Stimulated activated CD4-positive, alpha-beta T cell treated with anti-CD3 and anti-CD28 coated beads, Interleukin-15, amount 100 ng/mL, for 24 hours (primary cell): Measurements from ENCODE around the gene GPR150.
"Not testable (repeated sequence)": the region's sequence is repeated elsewhere in the genome, so short reads cannot be mapped to it uniquely, and the experiment has no call there.

ENCODE experiments used
- DNase-seq: peaks from one replicate; pipeline ENCODE4 v3.0.0-alpha.2; 2020

Gene GPR150

DNA sequence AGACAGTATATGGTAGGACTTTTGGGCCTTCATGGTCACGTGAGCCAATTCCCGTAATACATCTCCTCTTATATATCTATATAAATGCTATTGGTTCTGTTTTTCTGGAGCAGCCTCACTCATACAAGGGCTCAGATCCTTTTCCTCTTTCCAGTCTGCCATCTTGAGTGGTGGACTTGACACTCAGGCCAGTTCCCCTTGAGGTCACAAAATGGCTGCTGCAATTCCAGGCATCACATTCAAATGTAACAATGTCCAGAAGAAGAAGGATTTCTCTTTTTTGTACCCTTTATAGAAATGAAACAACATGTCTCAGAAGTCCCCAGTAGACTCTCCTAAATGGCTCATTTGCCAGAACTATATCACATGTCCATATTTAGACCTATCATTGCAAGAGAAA is 4.5 kb downstream of the GPR150 start:
- DNase-seq: no peak

- DNase-seq: no peak
These were observed 6.8 kb downstream of the GPR150 start for GRCh38 chr5:95626701-95627100.

- no peak for DNase-seq
These were observed 8.3 kb downstream of the GPR150 start for GRCh38 chr5:95627971-95628810.

DNA sequence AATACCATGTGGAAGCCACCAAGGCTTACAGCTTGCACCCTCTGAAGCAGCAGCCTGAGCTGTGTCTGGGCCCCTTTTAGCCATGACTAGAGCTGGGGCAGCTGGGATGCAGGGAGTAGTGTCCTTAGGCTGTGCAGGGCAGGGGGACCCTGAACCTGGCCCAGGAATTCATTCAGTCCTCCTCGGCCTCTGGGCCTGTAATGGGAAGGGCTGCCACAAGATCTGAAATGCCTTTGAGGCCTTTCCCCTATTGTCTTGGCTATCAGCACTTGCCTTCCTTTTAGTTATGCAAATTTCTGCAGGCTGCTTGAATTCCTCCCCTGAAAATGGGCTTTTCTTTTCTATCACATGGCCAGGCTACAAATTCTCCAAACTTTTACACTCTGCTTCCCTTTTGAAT is 9.0 kb downstream of the GPR150 start:
- no peak for DNase-seq

- DNase-seq: no peak
These were observed 10.6 kb downstream of the GPR150 start for GRCh38 chr5:95630394-95630917.

DNA sequence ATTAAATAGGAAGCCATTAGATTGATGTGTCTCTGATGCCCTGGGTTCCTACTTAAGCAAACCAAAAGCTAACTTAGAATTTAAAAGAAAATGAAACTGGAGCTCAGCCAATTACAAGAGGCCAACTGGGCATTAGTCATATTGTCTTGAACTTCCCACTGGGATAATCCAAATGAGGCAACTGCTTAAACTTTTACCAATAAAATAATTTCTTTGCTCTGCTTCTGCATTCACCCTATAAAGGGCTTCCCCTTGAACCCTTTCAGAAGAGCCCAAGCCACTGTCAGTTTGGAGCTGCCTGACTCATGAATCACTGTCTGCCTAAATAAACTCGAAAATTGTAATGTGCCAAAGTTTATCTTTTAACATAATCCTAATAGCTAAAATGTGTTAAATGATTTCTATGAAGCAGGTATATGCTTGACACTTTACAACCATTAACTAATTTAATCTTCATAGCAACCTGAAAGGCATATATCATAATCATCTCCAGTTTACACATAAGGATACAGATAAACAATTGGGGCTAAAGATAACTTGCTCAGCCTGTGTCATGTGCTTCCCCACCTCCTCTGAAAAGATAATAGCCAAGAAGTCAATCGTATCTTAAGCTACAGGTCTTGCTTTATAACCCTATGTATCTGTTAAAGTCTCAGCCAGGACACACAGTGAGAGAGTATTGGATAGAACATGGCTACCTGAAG is 11.5 kb downstream of the GPR150 start:
- no peak for DNase-seq

GRCh38 chr5:95631991-95632675 is 12.2 kb downstream of the GPR150 start:
- peak; percentile 75 for DNase-seq

DNA sequence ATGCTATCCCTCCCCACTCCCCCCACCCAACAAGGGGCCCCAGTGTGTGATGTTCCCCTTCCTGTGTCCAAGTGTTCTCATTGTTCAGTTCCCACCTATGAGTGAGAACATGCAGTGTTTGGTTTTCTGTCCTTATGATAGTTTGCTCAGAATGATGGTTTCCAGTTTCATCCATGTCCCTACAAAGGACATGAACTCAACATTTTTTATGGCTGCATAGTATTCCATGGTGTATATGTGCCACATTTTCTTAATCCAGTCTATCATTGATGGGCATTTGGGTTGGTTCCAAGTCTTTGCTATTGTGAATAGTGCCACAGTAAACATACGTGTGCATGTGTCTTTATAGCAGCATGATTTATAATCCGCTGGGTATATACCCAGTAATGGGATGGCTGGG is 13.1 kb downstream of the GPR150 start:
- not testable (repeated sequence) for DNase-seq

DNA sequence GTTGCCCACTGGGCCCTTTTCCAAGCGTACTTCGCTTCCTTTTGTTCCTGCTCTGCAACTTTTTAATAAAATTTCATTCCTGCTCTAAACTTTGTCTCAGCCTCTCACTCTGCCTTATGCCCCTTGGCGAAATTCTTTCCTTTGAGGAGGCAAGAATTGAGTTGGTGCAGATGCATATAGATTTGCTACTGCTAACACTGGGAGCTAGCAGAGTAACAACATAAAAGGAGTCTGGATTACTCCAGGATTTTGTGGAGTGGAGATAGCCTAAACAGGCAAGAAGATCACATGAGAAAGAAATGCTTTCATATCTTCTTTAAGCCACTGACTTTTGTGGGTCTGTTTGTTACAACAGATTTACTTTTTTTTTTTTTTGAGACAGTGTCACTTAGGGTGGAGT is 13.8 kb downstream of the GPR150 start:
- DNase-seq: no peak

- no peak for DNase-seq
These were observed 14.2 kb downstream of the GPR150 start for GRCh38 chr5:95634081-95634480.

GRCh38 chr5:95638632-95639031 is 18.7 kb downstream of the GPR150 start:
- no peak for DNase-seq

- no peak for DNase-seq
These were observed 21.9 kb downstream of the GPR150 start for GRCh38 chr5:95641741-95642220.

- no peak for DNase-seq
These were observed 23.3 kb downstream of the GPR150 start for GRCh38 chr5:95643152-95643551.

DNA sequence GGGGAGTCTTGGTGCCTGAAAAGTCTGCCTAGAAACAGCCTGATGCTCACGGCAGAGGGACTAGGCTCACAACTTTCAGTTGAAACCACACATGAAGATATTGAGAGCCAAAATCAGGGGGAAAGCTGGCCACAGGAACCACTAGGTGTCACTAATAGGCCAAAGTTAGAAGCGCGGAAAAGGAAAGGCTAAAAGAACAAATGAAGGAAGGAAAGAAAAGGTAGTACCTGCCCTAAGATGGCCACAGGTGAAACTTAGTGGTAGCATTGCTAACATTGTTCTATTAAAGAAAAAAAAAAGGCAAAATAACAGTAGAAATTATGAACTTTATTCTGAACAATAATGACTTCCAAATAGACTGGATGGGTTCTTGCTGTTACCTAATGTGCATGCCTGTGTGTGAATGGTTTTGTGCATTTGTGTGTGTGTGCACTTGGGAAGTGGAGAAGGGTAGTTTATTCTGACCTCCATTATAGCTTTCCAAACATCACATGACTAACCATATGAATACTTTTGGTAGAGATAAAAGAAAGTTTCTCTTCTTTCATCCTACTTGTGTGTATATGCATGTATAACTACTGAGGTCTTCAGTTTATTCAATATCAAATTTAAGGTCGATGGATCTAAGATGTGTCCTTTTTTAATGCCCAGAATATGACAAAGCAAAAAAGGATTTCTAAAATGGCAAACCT is 24.6 kb downstream of the GPR150 start:
- DNase-seq: peak; percentile 63

DNA sequence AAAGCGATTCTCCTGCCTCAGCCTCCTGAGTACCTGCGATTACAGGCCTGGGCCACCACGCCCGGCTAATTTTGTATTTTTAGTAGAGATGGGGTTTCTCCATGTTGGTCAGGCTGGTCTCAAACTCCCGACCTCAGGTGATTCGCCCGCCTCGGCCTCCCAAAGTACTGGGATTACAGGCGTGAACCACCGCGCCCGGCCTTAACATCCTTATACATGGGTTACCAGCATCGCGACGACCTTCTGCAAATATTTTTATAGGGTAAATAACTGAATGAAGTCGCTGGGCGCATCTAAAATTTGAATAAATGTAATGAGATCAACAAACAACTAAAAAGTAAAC is 26.3 kb downstream of the GPR150 start:
- DNase-seq: not testable (repeated sequence)

- DNase-seq: peak; percentile 98
These were observed 26.9 kb downstream of the GPR150 start, which contains the start of gene RFESD for GRCh38 chr5:95646569-95647431. TSS of gene RFESD (plus strand) at chr5:95646777. CDS start at chr5:95652272, 5,495 bp downstream.

GRCh38 chr5:95647886-95648860 is 28.3 kb downstream of the GPR150 start:
- DNase-seq: no peak

DNA sequence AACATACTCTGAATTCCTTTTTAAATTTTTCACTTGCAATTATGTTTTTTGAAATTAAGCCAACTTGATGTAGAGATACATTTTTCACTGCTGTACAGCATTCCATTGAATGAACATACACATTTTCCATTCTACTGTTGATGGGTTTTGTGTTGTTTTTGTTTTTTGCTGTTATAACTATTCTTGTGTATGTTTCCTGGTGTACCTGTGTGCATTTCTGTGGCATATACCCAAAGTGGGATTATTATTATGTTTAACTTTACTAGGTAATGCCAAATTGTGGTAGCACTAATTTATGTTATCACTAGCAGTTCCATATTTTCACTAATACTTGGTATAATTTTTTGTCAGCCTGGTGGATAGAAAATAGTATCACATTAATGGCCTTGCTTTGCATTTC is 29.4 kb downstream of the GPR150 start:
- no peak for DNase-seq

DNA sequence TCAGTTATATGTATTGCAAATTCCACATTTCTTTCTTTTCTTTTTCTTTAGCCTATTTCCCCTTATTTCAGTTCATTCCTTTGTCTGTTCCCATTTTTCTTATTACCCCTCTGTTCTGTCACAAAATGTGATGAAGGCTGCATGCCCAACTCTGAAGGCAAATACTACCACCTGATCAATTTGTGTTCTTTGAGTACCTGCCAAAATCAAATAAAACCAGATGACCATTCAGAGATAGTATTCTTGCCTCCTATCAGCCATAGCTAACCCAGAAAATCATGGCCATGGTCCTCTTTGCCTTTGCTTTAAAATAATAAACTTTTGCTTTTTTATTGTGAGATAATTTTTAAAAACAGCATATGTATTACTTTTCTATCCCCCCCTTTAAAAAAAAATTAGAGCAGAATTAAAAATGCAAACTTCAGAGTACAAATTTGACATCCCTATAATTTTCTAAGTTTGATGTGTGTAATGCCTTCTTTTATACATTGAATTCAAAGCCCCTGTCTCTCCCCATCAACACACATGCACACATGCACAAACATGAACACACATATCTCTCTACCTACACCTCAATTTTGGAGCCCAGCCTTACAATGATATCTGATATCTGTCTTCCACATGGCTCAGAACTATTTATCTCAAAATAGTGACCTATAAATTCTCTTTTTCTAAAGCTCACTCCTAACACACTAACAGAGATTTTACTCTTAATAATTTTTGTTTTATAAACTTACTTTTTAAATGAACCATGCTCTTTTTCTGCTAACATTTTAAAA is 30.1 kb downstream of the GPR150 start:
- DNase-seq: no peak

DNA sequence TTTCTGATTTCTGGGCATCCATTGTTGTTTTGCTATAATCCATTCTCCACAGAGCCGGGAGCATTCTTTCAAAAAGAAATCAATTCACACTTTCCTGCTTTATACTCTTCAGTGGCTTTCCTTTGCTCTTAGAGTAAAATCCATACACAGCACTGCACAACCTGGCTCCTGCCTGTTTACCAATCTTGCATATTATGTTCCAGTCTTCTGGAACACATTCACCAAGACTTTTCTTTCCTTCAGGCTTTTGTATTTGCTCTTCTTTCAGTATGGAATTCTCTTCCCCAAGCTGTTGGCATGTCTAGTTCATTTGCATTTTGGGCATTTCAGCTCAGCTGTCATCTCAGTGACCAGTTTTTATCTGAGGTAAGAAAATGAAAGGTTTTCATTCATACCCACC is 33.0 kb downstream of the GPR150 start:
- DNase-seq: no peak
